ENCODE data around the gene TYW5. TPM values are rescaled to one million over a fixed set of nuclear protein-coding genes. Genes with fewer than 3 reads are reported as not detected.

TYW5 gene
- total and polyA plus RNA-seq, 7 donors, result 2.4 to 8.0 (median 6.1) TPM

GRCh38 chr2:199997296-199997695 is 42.0 kb upstream of the TYW5 start:
- no peaks in the 10 kb centered on the region for H3K9me3 ChIP-seq
- H3K36me3 ChIP-seq, result no peaks in the 10 kb centered on the region
- H3K4me3 ChIP-seq, result no peak overlapping the region
- no peaks in the 10 kb centered on the region for H3K27me3 ChIP-seq
- intact Hi-C loops (cut with DNase I), result no loop called here
- WGBS, 2 donors, result 94 to 96% methylated on average over 3 of the region's 3 CpGs
- H3K4me1 ChIP-seq, result no peaks in the 10 kb centered on the region
- no peak overlapping the region for H3K27ac ChIP-seq
- no peak for DNase-seq
- TF ChIP-seq CTCF (IDR thresholded peaks at IDR 0.05) (no peak), EP300 (IDR thresholded peaks at IDR 0.05) (no peak), POLR2A (IDR thresholded peaks at IDR 0.05) (no peak), POLR2AphosphoS5 (IDR thresholded peaks at IDR 0.05) (no peak)

GRCh38 chr2:199994896-199995295 is 39.6 kb upstream of the TYW5 start:
- TF ChIP-seq CTCF (IDR thresholded peaks at IDR 0.05) (no peak), EP300 (IDR thresholded peaks at IDR 0.05) (no peak), POLR2AphosphoS5 (IDR thresholded peaks at IDR 0.05) (no peak), POLR2A (IDR thresholded peaks at IDR 0.05) (no peak)
- H3K4me3 ChIP-seq, result no peak overlapping the region
- H3K27ac ChIP-seq, result no peak overlapping the region
- no peaks in the 10 kb centered on the region for H3K9me3 ChIP-seq
- H3K4me1 ChIP-seq, result no peaks in the 10 kb centered on the region
- WGBS, 2 donors, result 86 to 89% methylated on average over 2 of the region's 2 CpGs
- H3K27me3 ChIP-seq, result no peaks in the 10 kb centered on the region
- DNase-seq, result no peak
- no peaks in the 10 kb centered on the region for H3K36me3 ChIP-seq
- intact Hi-C loops (cut with DNase I), result no loop called here

- Histone ChIP-seq H3K36me3 (no peaks in the 10 kb centered on the region), H3K4me1 (no peaks in the 10 kb centered on the region), H3K9me3 (no peaks in the 10 kb centered on the region), H3K27ac (no peak overlapping the region), H3K27me3 (no peaks in the 10 kb centered on the region), H3K4me3 (no peak overlapping the region)
- no peak for DNase-seq
- TF ChIP-seq POLR2A (IDR thresholded peaks at IDR 0.05) (no peak), POLR2AphosphoS5 (IDR thresholded peaks at IDR 0.05) (no peak), EP300 (IDR thresholded peaks at IDR 0.05) (no peak), CTCF (IDR thresholded peaks at IDR 0.05) (no peak)
- 86 to 87% methylated on average over 3 of the region's 3 CpGs for WGBS, 2 donors
- intact Hi-C loops (cut with DNase I), result no loop called here
These were observed 39.1 kb upstream of the TYW5 start for GRCh38 chr2:199994371-199994770.

GRCh38 chr2:199992296-199992695 is 37.0 kb upstream of the TYW5 start:
- Histone ChIP-seq H3K27me3 (no peaks in the 10 kb centered on the region), H3K4me3 (no peak overlapping the region), H3K9me3 (no peaks in the 10 kb centered on the region), H3K4me1 (no peaks in the 10 kb centered on the region), H3K36me3 (no peaks in the 10 kb centered on the region), H3K27ac (no peak overlapping the region)
- intact Hi-C loops (cut with DNase I), result no loop called here
- DNase-seq, result no peak
- TF ChIP-seq POLR2A (IDR thresholded peaks at IDR 0.05), result no peak
- TF ChIP-seq EP300 (IDR thresholded peaks at IDR 0.05), result no peak
- no peak for TF ChIP-seq CTCF (IDR thresholded peaks at IDR 0.05)
- no peak for TF ChIP-seq POLR2AphosphoS5 (IDR thresholded peaks at IDR 0.05)
- WGBS, 2 donors, result 95 to 96% methylated on average over 3 of the region's 3 CpGs

GRCh38 chr2:199991691-199992090 is 36.4 kb upstream of the TYW5 start:
- intact Hi-C loops (cut with DNase I), result no loop called here
- WGBS, 2 donors, result 91 to 97% methylated on average over 2 of the region's 2 CpGs
- no peak for TF ChIP-seq CTCF (IDR thresholded peaks at IDR 0.05)

More at GRCh38 chr2:199991691-199992090, 36.4 kb upstream of the TYW5 start:
- H3K4me1 ChIP-seq, result no peaks in the 10 kb centered on the region
- no peak for DNase-seq
- H3K27me3 ChIP-seq, result no peaks in the 10 kb centered on the region
- no peak overlapping the region for H3K27ac ChIP-seq
- no peaks in the 10 kb centered on the region for H3K36me3 ChIP-seq
- no peak overlapping the region for H3K4me3 ChIP-seq
- H3K9me3 ChIP-seq, result no peaks in the 10 kb centered on the region
